Esophagus muscularis mucosa (tissue), 4 donors: ENCODE data around the gene HFE.

ENCODE experiments used
- EP300 ChIP-seq: sonication (generic); formaldehyde crosslinking; IDR thresholded peaks from one replicate; pipeline ENCODE4 v1.6.1; 2017; ENCODE audit warnings: antibody characterized with exemption
- POLR2A ChIP-seq: fragments of 450-650 bp; IDR thresholded peaks from one replicate; pipeline ENCODE4 v1.6.1; 2017; ENCODE audit warnings: antibody characterized with exemption, moderate library complexity, mild to moderate bottlenecking, low read depth
- POLR2AphosphoS5 ChIP-seq, 2 donors: sonication (generic); formaldehyde crosslinking; IDR thresholded peaks; one replicate each; pipeline ENCODE4 v1.6.1; 2017; ENCODE audit warnings: antibody characterized with exemption in 2 of 2
- TF ChIP-seq, protein P1 (sequence below), 3 experiments: fragments of 200-600 bp in 2 of 3; fragments of 450-650 bp in 1 of 3; sonication (generic) in 2 of 3; IDR thresholded peaks; one replicate each; pipeline ENCODE4 v1.5.1; 2017 to 2019; ENCODE audit warnings: antibody characterized with exemption in 3 of 3, mild to moderate bottlenecking in 2 of 3, moderate library complexity in 1 of 3

DNA sequence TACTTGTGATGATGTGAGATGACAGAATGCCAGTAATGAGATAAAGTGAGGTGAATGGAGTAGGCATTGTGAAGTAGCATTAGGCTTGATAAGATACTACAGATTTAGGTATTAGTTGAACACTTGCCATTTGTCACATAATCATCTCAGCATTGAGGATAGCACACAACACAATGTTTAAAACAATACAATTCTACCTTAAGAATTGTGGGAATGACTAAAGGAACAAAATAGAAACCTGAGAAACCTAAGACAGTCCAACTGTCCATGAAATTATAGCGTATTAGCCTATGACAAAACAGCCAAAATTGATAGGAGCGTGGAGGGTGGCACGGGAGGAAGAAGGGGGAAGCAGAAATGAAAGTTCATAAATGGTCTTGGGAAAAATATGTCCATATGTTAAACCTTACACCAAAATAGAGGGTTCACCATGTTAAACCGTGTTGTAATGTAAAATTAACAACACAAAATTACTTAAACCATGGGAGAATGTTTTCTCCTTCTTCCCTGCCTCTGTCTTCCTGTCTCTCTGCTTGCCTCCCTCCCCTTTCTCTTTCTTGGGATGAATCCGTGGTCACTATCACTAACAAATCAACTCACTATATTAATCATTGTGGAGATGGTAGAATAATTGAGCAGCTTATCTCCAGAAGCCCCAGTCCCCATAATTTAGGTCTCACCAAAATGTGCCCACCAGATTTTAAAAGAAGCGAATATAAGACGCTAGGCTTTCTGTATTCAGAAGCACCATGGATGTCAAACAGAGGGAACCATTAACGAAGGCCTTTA is 33.0 kb upstream of the HFE start:
- TF ChIP-seq, protein P1, sequence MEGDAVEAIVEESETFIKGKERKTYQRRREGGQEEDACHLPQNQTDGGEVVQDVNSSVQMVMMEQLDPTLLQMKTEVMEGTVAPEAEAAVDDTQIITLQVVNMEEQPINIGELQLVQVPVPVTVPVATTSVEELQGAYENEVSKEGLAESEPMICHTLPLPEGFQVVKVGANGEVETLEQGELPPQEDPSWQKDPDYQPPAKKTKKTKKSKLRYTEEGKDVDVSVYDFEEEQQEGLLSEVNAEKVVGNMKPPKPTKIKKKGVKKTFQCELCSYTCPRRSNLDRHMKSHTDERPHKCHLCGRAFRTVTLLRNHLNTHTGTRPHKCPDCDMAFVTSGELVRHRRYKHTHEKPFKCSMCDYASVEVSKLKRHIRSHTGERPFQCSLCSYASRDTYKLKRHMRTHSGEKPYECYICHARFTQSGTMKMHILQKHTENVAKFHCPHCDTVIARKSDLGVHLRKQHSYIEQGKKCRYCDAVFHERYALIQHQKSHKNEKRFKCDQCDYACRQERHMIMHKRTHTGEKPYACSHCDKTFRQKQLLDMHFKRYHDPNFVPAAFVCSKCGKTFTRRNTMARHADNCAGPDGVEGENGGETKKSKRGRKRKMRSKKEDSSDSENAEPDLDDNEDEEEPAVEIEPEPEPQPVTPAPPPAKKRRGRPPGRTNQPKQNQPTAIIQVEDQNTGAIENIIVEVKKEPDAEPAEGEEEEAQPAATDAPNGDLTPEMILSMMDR (IDR thresholded peaks at IDR 0.05), result no peak
- TF ChIP-seq POLR2A (no peak), EP300 (no peak), POLR2AphosphoS5 (IDR thresholded peaks at IDR 0.05) (no peak)
